Measurements from ENCODE around the gene COL17A1.

DNA sequence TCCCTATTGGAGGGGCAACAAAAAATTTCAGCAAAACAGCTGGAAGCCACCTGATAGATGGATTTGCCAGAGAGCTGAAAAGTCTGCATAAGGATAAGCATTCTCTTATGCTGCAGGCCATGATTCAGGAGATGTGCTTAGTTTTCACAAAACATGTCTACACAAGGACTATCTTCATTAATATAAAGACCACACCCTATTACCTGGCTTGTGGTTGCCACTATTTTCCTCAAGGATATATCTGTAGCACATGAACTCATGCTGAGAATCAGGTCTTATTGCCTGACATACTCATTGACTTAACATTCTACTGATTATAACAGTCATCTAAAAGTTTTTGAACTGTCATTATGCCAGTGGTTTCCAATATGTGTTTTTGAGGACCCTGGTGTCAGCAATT is 7.1 kb upstream of the COL17A1 start:
- TF ChIP-seq, protein P1, sequence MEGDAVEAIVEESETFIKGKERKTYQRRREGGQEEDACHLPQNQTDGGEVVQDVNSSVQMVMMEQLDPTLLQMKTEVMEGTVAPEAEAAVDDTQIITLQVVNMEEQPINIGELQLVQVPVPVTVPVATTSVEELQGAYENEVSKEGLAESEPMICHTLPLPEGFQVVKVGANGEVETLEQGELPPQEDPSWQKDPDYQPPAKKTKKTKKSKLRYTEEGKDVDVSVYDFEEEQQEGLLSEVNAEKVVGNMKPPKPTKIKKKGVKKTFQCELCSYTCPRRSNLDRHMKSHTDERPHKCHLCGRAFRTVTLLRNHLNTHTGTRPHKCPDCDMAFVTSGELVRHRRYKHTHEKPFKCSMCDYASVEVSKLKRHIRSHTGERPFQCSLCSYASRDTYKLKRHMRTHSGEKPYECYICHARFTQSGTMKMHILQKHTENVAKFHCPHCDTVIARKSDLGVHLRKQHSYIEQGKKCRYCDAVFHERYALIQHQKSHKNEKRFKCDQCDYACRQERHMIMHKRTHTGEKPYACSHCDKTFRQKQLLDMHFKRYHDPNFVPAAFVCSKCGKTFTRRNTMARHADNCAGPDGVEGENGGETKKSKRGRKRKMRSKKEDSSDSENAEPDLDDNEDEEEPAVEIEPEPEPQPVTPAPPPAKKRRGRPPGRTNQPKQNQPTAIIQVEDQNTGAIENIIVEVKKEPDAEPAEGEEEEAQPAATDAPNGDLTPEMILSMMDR (IDR thresholded peaks at IDR 0.05), result no peak
- TF ChIP-seq POLR2A (IDR thresholded peaks at IDR 0.05) (no peak), EP300 (IDR thresholded peaks at IDR 0.05) (no peak)
